Measurements from ENCODE around the gene SCRT2.

The SCRT2 gene

GRCh38 chr20:721876-722275 is 46.3 kb upstream of the SCRT2 start:
- Histone ChIP-seq H3K4me1 (ENCODE audit: low read depth, poor library complexity, severe bottlenecking) (no peaks in the 10 kb centered on the region), H3K36me3 (ENCODE audit: insufficient read depth) (no peaks in the 10 kb centered on the region), H2AFZ (ENCODE audit: low read depth) (no peak overlapping the region), H3K9ac (no peak overlapping the region), H3K4me3 (IDR thresholded peaks at IDR 0.05; ENCODE audit: insufficient read depth, low read depth, low read length) (no peak overlapping the region), H3K79me2 (ENCODE audit: insufficient read depth, low read depth) (no peaks in the 10 kb centered on the region), H3K27ac (no peak overlapping the region), H3K4me2 (no peak overlapping the region), H3K27me3 (ENCODE audit: insufficient read depth, low read depth) (no peaks in the 10 kb centered on the region), H4K20me1 (ENCODE audit: insufficient read depth) (no peaks in the 10 kb centered on the region)
- no peak for TF ChIP-seq CTCF (conservative IDR thresholded peaks at IDR 0.05; ENCODE audit: low read depth, low read length)

- H2AFZ ChIP-seq (ENCODE audit: low read depth): no peak overlapping the region
- no peak overlapping the region for H3K27ac ChIP-seq
- no peaks in the 10 kb centered on the region for H4K20me1 ChIP-seq (ENCODE audit: insufficient read depth)
- H3K79me2 ChIP-seq (ENCODE audit: insufficient read depth, low read depth): no peaks in the 10 kb centered on the region
- no peak overlapping the region for H3K4me2 ChIP-seq
- 0 out of 2 replicates have a peak, but pooled peaks cover 5% of the 10 kb centered on the region for H3K27me3 ChIP-seq (ENCODE audit: insufficient read depth, low read depth)
- H3K4me3 ChIP-seq (IDR thresholded peaks at IDR 0.05; ENCODE audit: insufficient read depth, low read depth, low read length): no peak overlapping the region
- H3K4me1 ChIP-seq (ENCODE audit: low read depth, poor library complexity, severe bottlenecking): no peaks in the 10 kb centered on the region
- TF ChIP-seq CTCF (conservative IDR thresholded peaks at IDR 0.05; ENCODE audit: low read depth, low read length): no peak
- no peaks in the 10 kb centered on the region for H3K36me3 ChIP-seq (ENCODE audit: insufficient read depth)
- H3K9ac ChIP-seq: no peak overlapping the region
Observed at GRCh38 chr20:719816-720215, 44.2 kb upstream of the SCRT2 start.

- Histone ChIP-seq H3K4me3 (IDR thresholded peaks at IDR 0.05; ENCODE audit: insufficient read depth, low read depth, low read length) (no peak overlapping the region), H3K4me1 (ENCODE audit: low read depth, poor library complexity, severe bottlenecking) (no peaks in the 10 kb centered on the region), H3K79me2 (ENCODE audit: insufficient read depth, low read depth) (no peaks in the 10 kb centered on the region), H3K36me3 (ENCODE audit: insufficient read depth) (no peaks in the 10 kb centered on the region), H3K9ac (no peak overlapping the region), H3K27me3 (ENCODE audit: insufficient read depth, low read depth) (0 out of 2 replicates have a peak, but pooled peaks cover 5% of the 10 kb centered on the region), H4K20me1 (ENCODE audit: insufficient read depth) (no peaks in the 10 kb centered on the region), H2AFZ (ENCODE audit: low read depth) (no peak overlapping the region), H3K27ac (no peak overlapping the region), H3K4me2 (no peak overlapping the region)
- TF ChIP-seq CTCF (conservative IDR thresholded peaks at IDR 0.05; ENCODE audit: low read depth, low read length): no peak
Observed at GRCh38 chr20:719068-719467, 43.5 kb upstream of the SCRT2 start.

- no peak for TF ChIP-seq CTCF (conservative IDR thresholded peaks at IDR 0.05; ENCODE audit: low read depth, low read length)
- 0 out of 2 replicates have a peak, but pooled peaks cover 5% of the 10 kb centered on the region for H3K27me3 ChIP-seq (ENCODE audit: insufficient read depth, low read depth)
Observed at GRCh38 chr20:717832-718231, 42.2 kb upstream of the SCRT2 start.

More at GRCh38 chr20:717832-718231, 42.2 kb upstream of the SCRT2 start:
- Histone ChIP-seq H3K4me3 (IDR thresholded peaks at IDR 0.05; ENCODE audit: insufficient read depth, low read depth, low read length) (no peak overlapping the region), H3K79me2 (ENCODE audit: insufficient read depth, low read depth) (no peaks in the 10 kb centered on the region), H3K27ac (no peak overlapping the region), H3K9ac (no peak overlapping the region), H2AFZ (ENCODE audit: low read depth) (no peak overlapping the region), H4K20me1 (ENCODE audit: insufficient read depth) (no peaks in the 10 kb centered on the region), H3K4me2 (no peak overlapping the region), H3K4me1 (ENCODE audit: low read depth, poor library complexity, severe bottlenecking) (no peaks in the 10 kb centered on the region), H3K36me3 (ENCODE audit: insufficient read depth) (no peaks in the 10 kb centered on the region)

Data from KMS-11 (cell line).